Measurements from ENCODE around the gene MEOX1. TPM values are rescaled to one million over a fixed set of nuclear protein-coding genes. Genes with fewer than 3 reads are reported as not detected.

Gene MEOX1
- total RNA-seq, 1 experiment from 2014 or later = 0.21 TPM

DNA sequence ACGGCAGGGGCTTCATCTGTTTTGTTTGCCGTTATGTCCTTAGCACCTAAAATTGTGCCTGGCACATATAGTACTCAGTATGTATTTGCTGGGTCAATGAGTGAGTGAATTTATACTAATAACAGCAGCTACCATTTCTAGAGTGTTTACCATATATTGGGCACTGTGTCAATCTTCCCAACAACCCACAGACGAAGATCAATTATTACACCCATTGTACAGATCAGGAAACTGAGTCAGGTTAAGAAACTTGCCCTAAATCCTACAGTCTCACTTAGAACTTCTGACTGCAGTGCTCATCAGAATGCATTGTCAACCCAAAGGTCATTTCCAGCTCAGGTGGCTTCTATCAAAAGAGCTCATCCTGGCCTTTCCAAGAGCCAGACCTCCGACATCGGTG is 44.5 kb upstream of the MEOX1 start:
- no peaks in the 10 kb centered on the region for H3K36me3 ChIP-seq (ENCODE audit: control insufficient read depth, insufficient read depth, low read length)
- no peaks in the 10 kb centered on the region for H3K9me3 ChIP-seq (ENCODE audit: control insufficient read depth, insufficient read depth, low read depth, low read length)
- H3K4me3 ChIP-seq (ENCODE audit: low read depth in 2 of 2, low read length in 2 of 2) = no peak overlapping the region
- TF ChIP-seq, protein P1, sequence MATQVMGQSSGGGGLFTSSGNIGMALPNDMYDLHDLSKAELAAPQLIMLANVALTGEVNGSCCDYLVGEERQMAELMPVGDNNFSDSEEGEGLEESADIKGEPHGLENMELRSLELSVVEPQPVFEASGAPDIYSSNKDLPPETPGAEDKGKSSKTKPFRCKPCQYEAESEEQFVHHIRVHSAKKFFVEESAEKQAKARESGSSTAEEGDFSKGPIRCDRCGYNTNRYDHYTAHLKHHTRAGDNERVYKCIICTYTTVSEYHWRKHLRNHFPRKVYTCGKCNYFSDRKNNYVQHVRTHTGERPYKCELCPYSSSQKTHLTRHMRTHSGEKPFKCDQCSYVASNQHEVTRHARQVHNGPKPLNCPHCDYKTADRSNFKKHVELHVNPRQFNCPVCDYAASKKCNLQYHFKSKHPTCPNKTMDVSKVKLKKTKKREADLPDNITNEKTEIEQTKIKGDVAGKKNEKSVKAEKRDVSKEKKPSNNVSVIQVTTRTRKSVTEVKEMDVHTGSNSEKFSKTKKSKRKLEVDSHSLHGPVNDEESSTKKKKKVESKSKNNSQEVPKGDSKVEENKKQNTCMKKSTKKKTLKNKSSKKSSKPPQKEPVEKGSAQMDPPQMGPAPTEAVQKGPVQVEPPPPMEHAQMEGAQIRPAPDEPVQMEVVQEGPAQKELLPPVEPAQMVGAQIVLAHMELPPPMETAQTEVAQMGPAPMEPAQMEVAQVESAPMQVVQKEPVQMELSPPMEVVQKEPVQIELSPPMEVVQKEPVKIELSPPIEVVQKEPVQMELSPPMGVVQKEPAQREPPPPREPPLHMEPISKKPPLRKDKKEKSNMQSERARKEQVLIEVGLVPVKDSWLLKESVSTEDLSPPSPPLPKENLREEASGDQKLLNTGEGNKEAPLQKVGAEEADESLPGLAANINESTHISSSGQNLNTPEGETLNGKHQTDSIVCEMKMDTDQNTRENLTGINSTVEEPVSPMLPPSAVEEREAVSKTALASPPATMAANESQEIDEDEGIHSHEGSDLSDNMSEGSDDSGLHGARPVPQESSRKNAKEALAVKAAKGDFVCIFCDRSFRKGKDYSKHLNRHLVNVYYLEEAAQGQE (IDR thresholded peaks at IDR 0.05; ENCODE audit: insufficient read depth in 1 of 2, low read depth in 2 of 2, low read length in 1 of 2) = no peak
- TF ChIP-seq, protein P2, sequence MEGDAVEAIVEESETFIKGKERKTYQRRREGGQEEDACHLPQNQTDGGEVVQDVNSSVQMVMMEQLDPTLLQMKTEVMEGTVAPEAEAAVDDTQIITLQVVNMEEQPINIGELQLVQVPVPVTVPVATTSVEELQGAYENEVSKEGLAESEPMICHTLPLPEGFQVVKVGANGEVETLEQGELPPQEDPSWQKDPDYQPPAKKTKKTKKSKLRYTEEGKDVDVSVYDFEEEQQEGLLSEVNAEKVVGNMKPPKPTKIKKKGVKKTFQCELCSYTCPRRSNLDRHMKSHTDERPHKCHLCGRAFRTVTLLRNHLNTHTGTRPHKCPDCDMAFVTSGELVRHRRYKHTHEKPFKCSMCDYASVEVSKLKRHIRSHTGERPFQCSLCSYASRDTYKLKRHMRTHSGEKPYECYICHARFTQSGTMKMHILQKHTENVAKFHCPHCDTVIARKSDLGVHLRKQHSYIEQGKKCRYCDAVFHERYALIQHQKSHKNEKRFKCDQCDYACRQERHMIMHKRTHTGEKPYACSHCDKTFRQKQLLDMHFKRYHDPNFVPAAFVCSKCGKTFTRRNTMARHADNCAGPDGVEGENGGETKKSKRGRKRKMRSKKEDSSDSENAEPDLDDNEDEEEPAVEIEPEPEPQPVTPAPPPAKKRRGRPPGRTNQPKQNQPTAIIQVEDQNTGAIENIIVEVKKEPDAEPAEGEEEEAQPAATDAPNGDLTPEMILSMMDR (IDR thresholded peaks at IDR 0.05) = no peak
- no peak for TF ChIP-seq POLR2AphosphoS5 (IDR thresholded peaks at IDR 0.05; ENCODE audit: low read depth, low read length)
- TF ChIP-seq TCF7L2 (IDR thresholded peaks at IDR 0.05; ENCODE audit: low read depth, low read length) = no peak
- TF ChIP-seq SIN3A (IDR thresholded peaks at IDR 0.05; ENCODE audit: borderline replicate concordance, insufficient read depth, low read depth, low read length) = no peak
- no TSS peak for BruUV-seq (replicated peaks)
- in situ Hi-C loops (cut with HindIII; ENCODE audit: low pct_unique_long_range_greater_than_20kb, low sequenced_read_pairs) (loop anchor here (10.0 kb wide), 1 partner anchor 49 kb away; the partner anchor contains the start of gene SOST), intact Hi-C loops (cut with micrococcal nuclease; ENCODE audit: unreplicated experiment) (no loop called here)
- ATAC-seq = no peak
- POLR2A ChIA-PET = no interaction called here
- H3K27me3 ChIP-seq (ENCODE audit: control insufficient read depth, insufficient read depth, low read length) = no peaks in the 10 kb centered on the region
- no peak for DNase-seq (ENCODE audit: low read depth, low spot score)
- no peak overlapping the region for H3K27ac ChIP-seq (ENCODE audit: low read length)
- H3K4me1 ChIP-seq (ENCODE audit: control insufficient read depth, insufficient read depth, low read length) = no peaks in the 10 kb centered on the region
- CTCF ChIA-PET = interaction anchor here (0.9 kb wide), 1 partner anchor 50 kb away, joined by 3 read pairs; no protein-coding TSS in a partner anchor

DNA sequence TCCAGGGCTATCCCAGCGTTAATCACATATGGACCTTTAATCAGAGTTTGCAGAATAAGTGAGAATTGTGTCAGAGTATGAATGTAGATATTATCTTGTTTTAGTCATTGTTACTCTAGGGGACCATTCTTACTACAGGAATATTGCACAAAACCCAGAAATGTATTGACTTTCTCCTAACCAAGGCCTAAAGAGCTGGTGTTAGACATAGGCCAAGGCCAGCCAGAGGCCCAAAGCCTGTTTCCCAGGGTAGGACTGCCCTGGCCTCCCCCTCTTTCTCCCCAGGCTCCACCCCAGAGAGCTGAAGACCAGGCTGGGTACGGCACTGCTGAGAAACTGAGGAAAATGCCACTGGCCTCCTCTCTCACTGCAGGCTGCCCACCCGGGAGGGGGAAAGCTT is 41.9 kb upstream of the MEOX1 start:
- ChIA-PET CTCF (no interaction called here), POLR2A (interaction anchor here (0.7 kb wide), 1 partner anchor 41 kb away, joined by 3 read pairs; no protein-coding TSS in a partner anchor)
- TF ChIP-seq, protein P2 (IDR thresholded peaks at IDR 0.05) = no peak
- no peak for TF ChIP-seq SIN3A (IDR thresholded peaks at IDR 0.05; ENCODE audit: borderline replicate concordance, insufficient read depth, low read depth, low read length)
- TF ChIP-seq TCF7L2 (IDR thresholded peaks at IDR 0.05; ENCODE audit: low read depth, low read length) = no peak
- TF ChIP-seq, protein P1 (IDR thresholded peaks at IDR 0.05; ENCODE audit: insufficient read depth in 1 of 2, low read depth in 2 of 2, low read length in 1 of 2) = no peak
- no peak for TF ChIP-seq POLR2AphosphoS5 (IDR thresholded peaks at IDR 0.05; ENCODE audit: low read depth, low read length)
- Histone ChIP-seq H3K4me1 (ENCODE audit: control insufficient read depth, insufficient read depth, low read length) (no peaks in the 10 kb centered on the region), H3K4me3 (ENCODE audit: low read depth in 2 of 2, low read length in 2 of 2) (no peak overlapping the region), H3K27me3 (ENCODE audit: control insufficient read depth, insufficient read depth, low read length) (no peaks in the 10 kb centered on the region), H3K36me3 (ENCODE audit: control insufficient read depth, insufficient read depth, low read length) (no peaks in the 10 kb centered on the region), H3K27ac (ENCODE audit: low read length) (no peak overlapping the region), H3K9me3 (ENCODE audit: control insufficient read depth, insufficient read depth, low read depth, low read length) (no peaks in the 10 kb centered on the region)
- intact Hi-C loops (cut with micrococcal nuclease; ENCODE audit: unreplicated experiment) (no loop called here), in situ Hi-C loops (cut with HindIII; ENCODE audit: low pct_unique_long_range_greater_than_20kb, low sequenced_read_pairs) (loop anchor here (10.0 kb wide), 1 partner anchor 51 kb away; the partner anchor contains the start of gene SOST)
- BruUV-seq (replicated peaks) = no TSS peak
- ATAC-seq (no peak), DNase-seq (ENCODE audit: low read depth, low spot score) (no peak)

All from Panc1 (cell line).